HL-60/S4 treated with phorbol 12-myristate 13-acetate at 8.2 ng/mL for 4 days and 3 days (cell line): ENCODE results near the gene SEC62.

Source experiments
- in situ Hi-C: fragments of 300-500 bp; cut with MboI; formaldehyde crosslinking; loops from 2 replicates; pipeline ENCODE4 v1.15.0; 2022; ENCODE audit warnings: low sequenced_read_pairs

Gene SEC62

DNA sequence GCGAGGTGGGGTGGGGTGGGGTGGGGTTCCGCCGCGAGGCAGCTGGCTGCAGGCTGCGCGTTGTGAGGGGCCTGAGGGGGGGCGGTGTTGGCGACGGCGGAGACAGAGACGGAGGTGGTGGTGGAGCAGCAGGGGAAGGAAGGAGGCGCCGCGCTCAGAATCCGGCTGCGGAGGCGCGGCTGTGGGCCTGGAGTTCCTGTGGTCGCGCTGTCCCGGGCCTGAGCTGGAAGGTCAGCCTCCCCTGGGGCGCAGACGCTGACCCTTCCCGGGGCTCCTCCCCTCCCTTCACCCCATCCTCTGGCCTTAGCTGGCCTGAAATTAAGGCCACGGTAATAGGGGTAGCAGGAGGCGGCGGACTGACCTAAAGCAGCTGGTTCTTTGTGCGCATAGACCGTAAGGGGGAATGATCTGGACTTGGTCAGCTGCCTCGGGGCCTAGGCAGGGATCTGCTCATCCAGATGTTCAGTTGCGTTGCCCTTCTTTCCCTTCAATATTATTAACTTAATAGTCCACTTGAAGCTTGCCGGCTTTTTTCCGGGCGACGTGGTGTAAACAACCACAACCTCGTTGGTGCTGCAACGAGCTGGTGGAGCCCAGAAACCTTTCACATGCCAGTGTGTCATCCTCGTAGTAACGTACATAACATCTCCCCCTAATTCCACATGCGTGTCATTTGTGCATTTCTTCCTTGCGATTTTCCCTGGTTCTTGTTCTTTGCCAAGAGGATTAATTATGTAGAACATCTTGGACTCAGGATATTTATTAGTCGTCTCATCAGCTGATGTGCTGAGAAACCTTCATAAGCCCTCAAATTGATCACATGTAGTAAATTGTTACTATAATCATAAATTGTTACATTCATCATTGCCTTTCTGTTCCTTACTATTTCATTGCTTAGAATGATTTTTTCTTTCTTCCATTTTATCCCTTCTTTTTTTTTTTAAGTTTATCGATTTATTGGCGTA, 626 bp downstream of the SEC62 start:
- in situ Hi-C loops, result no loop called here

DNA sequence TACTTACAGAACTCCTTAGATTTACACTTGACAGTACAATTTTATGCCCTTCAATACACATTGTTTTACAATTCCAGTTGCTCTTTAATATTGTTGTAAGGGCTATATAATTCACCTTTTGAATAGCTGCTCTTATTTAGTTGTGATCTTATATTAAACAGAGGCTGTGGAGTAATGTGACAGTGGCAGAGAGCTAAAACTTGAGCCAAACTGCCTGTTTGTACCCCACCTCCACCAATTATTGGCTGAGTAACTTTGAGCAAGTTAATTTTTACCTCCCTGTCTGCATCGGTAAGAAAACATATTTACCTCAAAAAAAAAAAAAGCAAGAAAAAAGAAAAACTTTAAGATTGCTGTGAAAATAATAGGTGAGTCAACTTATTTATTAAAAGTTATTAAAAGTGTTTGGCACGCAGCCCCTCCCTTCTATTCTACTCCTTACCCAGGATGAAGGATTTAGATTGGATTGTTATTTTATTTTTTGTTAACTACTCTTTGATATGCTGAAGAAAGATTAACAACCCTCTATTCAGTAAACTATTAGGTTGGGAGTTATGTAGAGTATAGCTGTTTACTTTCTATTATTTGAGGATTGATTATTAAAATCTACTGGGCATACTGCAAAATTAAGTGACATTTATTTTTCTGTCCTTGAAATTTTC, 1.7 kb downstream of the SEC62 start:
- in situ Hi-C loops, result no loop called here

DNA sequence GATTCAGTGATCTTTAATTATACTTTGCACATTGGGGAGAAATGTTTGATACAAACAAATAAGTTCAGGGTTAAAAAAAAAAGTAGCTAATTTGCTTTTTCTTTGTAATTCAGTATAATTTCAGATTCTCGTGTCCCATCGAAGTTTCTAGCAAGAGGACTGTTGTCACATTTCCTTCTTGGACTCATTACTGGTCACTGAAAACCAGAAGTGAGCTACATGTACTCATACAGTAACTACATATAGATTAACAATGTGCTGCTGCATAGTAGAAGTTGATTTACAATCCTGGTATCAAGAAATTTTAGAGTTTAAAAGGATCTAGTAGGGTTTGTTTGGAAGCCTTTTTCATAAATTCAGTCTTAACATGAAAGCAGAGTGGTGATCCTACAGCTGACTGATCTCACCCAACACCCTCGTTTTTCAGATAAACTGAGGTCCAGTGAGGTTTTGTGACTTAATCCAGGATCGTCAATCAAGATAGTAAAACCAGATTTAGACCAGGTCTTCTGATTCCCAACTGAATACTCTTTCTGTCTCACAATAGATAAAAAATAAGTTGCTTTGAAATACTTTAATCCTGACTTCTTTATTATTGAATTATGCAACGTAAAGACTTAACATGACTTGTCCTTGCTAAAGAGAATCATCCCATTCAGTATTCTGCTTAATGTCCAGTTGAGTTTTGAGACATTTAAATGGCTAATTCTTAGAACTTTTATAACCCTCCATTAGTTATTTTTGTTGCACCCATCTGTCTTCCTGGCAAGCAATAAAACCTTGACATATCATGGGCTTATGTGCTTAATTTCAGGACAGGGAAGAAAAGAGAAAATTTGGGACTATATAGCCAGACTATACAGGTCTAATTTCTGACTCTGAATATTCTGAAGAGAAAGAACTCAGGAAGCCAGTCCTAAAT, 2.8 kb downstream of the SEC62 start:
- in situ Hi-C loops, result no loop called here

DNA sequence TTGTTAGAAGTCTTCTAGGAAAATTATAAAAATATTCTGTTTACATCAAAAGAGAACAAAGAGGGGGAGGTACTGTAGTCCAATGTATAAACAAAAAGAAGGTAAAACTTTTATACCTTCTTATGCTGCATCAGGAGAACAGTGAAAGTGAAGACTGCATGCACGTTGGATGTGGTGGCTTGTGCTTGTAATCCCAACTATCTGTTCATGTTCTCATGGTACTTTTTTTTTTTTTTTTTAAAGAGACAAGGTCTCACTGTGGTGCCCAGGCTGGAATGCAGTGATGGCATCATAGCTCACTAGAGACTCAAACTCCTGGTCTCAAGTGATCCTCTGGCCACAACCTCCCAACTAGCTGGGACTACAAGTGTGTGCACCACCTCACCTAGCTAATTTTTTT, 4.2 kb downstream of the SEC62 start:
- in situ Hi-C loops, result no loop called here

DNA sequence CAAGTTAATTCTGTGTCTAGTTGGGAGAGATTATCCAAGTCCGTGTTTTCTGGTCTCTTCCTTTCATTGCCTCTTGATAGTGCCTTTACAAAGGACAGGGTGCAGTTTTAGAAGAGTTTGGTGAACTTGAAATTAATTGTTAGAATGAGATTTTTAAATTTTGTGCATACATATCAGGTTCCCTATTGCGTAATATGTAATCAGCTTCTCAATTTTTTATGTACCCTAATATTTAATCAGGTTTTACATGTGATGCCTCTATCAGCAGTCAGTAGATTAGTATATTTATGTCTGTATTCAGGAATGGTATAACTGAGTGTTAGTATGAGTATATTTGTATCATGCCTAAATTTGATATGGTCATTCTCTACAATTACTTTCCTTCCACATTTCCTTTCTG, 4.9 kb downstream of the SEC62 start:
- in situ Hi-C loops, result no loop called here

DNA sequence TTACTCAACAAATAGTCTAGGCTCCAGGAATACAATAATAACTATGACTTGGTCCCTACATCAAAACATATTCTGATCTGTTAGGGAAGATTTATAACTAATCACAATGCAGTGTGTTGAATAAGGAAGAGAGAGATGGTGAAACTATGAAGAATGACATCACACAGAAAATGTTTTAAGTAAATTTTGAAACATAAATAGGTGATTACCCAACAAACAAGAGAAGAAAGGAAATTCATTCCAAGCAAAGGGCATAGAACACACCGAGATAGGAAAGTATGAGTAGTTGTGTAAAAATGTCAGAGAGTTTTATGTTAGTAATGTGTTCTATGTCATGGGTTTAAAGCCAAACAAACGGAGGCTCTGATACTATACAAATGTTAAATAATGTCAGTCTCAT, 13.4 kb downstream of the SEC62 start:
- in situ Hi-C loops, result no loop called here

DNA sequence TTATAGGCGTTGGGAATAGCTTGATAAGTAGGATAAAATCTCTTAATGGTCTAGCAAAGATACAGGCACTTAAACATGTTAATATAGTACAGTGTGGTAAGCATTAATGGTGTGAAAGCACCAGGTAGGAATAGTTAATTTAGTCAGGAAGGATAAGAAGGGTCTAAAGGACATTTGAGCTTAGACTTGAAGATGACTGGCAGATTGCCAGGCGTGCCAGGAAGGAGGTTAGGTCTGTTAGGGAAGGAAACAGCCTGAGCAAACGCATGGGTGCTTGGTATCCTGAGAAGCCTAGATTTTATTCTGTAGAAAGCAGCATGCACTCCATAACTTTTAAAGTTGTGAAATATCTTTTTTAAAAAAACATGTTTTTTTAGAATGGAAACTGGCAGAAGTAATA, 17.7 kb downstream of the SEC62 start:
- in situ Hi-C loops, result no loop called here

DNA sequence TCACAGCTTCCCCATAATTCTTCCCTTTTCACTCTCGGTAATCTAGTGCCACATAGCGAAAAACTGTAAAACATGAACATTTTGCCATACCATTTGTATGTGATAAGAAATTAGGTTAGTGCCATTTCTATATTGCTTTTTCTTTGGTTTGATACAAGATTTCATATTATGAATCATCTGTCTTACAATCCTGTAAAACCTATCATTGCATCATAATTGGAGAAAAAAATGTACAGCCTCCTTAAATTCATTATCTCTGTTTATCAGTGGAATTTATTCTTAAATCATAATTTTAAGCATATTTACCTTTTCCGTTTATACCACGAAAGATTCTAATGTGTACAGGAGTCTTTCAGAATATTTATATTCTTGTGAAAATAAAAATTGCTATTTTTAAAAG, 23.8 kb downstream of the SEC62 start:
- in situ Hi-C loops, result no loop called here

DNA sequence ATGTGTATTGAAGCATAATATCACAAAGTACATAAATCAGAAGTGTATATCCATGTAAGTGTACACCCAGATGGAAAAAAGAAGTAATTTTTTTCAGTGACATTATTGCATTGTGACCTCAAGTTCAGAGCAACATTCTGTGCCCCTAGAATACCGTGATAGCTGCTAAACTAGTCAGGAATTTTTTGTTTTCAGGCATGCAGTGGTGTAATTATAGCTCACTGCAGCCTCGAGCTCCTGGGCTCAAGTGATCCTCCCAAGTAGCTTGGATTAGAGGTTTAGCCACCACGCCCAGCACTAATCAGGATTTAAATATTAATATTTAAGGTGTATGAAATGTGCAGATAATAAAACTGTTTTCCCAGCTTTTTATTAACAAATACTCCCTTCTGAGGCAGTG, 25.5 kb downstream of the SEC62 start:
- in situ Hi-C loops, result no loop called here

DNA sequence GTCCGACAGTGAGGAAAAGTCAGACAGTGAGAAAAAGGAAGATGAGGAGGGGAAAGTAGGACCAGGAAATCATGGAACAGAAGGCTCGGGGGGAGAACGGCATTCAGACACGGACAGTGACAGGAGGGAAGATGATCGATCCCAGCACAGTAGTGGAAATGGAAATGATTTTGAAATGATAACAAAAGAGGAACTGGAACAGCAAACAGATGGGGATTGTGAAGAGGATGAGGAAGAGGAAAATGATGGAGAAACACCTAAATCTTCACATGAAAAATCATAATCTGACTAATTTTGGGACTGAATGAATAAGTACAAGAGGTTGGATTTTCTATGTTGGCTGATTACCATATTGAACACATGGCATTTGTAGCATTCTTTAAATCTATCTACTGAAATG, 26.2 kb downstream of the SEC62 start:
- in situ Hi-C loops, result no loop called here

DNA sequence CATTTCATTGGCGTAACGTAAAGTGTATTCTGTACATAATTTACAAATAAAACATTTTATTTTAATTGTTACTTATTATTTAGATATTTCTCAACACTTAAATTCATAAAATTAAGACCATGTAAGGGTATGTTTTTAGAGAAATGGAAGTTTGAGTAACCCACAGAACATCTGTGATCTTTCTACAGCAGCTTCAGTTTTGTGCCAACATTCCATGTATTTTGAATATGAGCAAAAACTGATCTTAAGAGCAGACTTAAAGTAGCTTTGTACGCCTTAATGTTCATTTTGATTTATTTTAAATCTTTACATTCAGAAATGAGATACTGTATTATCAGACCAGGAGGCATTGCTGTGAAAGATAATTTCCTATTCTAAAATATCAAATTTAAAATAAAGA, 27.2 kb downstream of the SEC62 start:
- in situ Hi-C loops, result no loop called here

DNA sequence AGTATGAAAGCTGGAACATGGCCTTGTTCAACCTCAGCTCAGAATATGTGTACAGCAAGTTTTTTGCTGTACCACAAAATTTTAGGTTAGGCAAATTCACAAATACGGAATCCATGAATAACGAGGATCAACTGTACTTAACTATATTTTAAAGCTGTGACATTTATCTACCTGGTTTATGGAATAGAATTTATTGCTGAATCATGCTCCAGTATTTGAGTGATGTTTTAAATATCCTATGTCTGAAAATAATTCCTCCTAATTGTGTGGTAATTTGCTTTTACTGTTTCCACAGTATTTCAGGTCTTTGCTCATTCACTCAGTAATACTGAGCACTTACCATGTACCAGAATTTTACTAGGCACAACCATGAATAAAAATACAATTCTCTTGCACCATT, 29.5 kb downstream of the SEC62 start:
- in situ Hi-C loops, result no loop called here

DNA sequence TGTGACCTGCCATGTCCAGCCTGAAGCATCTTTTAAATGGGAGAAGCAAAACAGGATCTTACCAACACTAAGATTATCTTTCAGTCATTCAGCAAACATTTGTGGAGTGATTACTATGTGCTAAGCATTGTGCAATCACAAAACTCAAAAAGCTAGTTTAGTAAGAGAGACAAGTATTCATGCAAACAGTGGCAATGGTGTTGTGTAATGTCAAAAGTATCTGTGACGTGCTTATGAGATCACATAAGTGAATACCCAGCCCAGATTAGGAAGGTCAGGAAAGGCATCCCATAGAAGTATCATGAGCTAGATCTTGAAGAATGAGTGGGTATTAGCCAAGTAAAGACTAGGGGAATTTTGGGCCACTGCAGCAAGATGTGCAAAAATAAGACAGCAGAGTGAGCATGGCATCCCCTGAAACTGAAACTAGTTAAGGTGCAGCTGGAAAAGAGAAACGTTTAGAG, 32.1 kb downstream of the SEC62 start:
- in situ Hi-C loops, result no loop called here

DNA sequence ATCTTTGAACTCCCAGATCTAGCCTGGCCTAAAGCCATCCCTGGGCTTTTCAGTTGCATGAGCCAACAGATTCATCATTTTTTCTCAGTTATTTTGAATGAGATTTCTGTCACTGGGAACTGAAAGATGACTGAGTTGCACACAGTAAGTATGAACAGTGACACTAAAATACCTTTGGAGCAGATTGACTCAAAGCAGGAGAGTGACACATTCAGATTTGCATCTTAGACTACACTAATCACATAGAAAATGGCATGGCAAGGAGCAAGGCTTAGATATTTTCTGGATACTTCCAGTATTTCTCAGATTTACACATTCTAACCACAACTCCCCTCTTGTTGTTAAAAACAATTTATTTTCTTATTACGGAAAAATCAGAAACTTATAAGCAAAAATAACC, 32.8 kb downstream of the SEC62 start:
- in situ Hi-C loops, result no loop called here

DNA sequence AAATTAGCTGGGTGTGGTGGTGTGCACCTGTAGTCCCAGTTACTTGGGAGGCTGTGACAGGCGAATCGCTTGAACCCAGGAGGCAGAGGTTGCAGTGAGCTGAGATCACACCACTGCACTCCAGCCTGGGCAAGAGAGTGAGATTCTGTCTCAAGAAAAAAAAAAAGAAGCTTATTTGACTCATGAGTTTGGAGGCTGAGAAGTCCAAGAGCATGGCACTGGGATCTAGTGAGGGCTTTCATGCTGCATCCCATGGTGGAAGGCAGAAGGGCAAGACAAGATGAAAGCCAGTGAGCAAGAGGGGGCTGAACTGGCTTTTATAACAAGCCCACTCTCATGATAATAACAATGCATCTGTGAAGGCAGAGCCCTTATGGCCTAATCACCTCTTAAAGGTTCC, 33.4 kb downstream of the SEC62 start:
- in situ Hi-C loops, result no loop called here

DNA sequence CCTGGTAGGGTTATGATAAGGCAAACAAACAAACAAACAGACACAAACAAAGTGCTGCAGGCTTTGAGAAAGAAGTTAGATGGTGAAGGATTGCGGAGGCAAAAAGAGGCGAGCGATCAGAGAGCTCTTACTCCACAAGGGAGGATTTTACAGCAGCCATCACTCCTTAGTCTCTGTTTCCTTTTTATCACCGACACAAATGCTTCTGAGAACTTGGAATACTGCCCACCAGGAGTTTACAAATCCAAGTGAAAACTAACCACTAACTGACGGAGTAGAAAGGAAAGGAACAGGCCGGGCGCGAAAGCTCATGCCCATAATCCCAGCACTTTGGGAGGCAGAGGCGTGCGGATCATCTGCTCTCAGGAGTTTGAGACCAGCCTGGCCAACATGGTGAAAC, 35.6 kb downstream of the SEC62 start:
- in situ Hi-C loops, result no loop called here

DNA sequence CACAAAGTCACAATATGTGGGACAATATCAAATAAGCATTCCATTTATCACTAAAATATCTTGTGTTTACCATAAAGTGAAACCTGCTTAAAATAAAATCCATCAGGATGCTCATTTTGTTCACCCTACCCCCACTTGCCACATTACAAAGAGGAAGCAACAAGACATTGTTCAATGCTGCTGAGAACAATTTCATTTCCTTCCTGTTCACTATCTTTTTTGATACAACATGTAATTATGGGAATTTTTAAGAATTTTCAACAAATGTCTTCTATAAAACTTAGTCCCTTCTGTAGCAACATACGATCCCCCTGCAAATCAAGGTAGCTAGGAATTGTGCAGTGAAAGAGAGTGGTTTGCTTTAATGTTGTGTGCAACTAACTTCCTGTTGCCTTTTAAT, 36.3 kb downstream of the SEC62 start:
- in situ Hi-C loops, result no loop called here

DNA sequence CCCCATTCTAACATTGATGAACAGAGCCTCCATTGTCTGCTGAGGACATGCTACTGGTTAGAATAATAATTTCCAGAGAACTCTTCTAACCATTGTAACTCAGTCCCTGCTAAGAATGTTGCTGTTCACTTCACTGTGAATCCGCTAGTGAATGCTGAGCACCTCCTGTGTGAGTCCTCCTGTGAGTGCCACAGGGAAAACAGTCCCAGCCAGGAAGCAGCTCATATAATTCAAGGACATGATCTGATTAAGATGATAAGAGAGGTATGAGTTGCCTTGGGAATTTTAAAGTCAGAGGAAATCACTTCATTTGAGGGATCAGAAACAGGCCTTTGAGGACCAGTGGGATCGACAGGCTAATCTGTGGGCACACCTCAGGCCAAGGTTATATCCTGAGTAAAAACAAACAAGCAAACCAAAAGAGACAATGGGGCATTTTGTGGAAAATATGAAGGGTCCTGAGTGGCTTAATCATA, 37.3 kb downstream of the SEC62 start:
- in situ Hi-C loops, result no loop called here

DNA sequence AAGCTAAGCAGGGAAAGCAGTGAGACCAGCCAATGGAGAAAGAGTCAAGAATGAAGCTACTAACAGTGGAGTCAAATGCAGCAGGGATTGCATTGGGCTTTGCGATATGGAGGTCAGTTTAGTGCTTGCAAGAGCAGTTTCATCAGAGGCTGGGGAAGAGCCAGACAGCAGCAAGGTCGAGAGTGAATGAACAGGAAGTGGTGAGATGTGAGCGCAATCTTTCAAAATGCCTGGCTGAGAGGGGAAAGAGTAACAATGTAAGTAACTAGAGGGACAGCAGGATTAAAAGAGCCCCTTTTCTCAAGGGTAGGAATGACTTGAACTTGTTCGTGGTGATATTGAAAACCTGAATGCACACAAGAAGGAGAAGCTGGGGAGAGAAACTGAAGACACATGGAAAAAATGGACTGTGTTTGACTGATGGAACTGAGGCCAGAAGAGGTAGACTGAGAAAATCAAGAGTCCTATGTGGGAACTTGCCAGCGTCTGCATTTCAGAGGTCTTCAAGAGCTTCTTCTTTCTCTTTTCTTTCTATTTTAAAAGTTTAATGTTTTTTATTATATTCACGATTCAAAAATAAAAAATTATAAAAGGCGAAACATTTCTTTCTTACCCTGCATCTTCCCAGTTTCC, 40.5 kb downstream of the SEC62 start:
- in situ Hi-C loops, result no loop called here

DNA sequence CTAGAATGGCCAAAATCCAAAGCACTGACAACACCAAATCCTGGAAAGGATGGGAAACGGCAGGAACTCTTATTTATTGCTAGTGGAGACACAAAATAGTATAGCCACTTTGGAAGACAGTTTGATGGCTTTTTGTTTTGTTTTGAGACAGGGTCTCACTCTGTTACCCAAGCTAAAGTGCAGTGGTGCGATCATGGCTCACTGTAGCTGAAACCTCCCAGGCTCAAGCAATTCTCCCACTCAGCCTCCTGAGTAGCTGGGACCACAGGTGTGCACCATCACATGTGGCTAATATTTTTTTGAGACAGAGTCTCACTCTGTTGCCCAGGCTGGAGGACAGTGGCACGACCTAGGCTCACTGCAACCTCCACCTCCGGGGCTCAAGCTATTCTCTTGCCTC, 43.9 kb downstream of the SEC62 start:
- in situ Hi-C loops, result no loop called here
